Gastrocnemius medialis (tissue), 4 donors: ENCODE measurements around the gene DMD.

ENCODE experiments used
- CTCF ChIP-seq, 5 experiments: fragments of 450-650 bp in 3 of 5; fragments of 200-600 bp in 2 of 5; sonication (generic) in 2 of 5; IDR thresholded peaks in 4 of 5; conservative IDR thresholded peaks in 1 of 5; 1 replicate in 4 of 5; 2 replicates in 1 of 5; pipeline ENCODE4 v1.5.1; 2016 to 2019; ENCODE audit warnings: antibody characterized with exemption in 5 of 5, mild to moderate bottlenecking in 3 of 5, moderate library complexity in 3 of 5
- POLR2A ChIP-seq, 2 donors: fragments of 450-650 bp; IDR thresholded peaks; one replicate each; pipeline ENCODE4 v1.6.1; 2017; ENCODE audit warnings: antibody characterized with exemption in 2 of 2, mild to moderate bottlenecking in 2 of 2, moderate library complexity in 2 of 2

- no peak for TF ChIP-seq CTCF (IDR thresholded peaks at IDR 0.05 in 4 of 5, conservative IDR thresholded peaks at IDR 0.05 in 1 of 5)
- TF ChIP-seq POLR2A (IDR thresholded peaks at IDR 0.05): no peak
Measured at GRCh38 chrX:31252133-31252532, 1959.2 kb downstream of the DMD start.
